K562 (cell line): ENCODE data around the gene NTSR1. TPM values are rescaled to one million over a fixed set of nuclear protein-coding genes. Genes with fewer than 3 reads are reported as not detected.

ENCODE experiments used
- ATAC-seq: fragments of 200-7000 bp; cut with Tn5 transposase; 3 replicates; pipeline ENCODE4 v1.9.1; 2020; ENCODE audit warnings: moderate library complexity
- BruUV-seq: library from RNA; stranded (reverse); fragments of 400-500 nt; replicated peaks from 2 replicates; lab custom pipeline; 2021; lab: Mats Ljungman, UMichigan
- CTCF ChIA-PET: fragments of 300-600 bp; formaldehyde crosslinking; extraction: SDS; loops from one replicate; lab custom pipeline; 2021; ENCODE audit warnings: low intra/inter-chr PET ratio; lab: Yijun Ruan, JAX
- POLR2A ChIA-PET: fragments of 300-600, 350-650 bp; sonication (Branson Sonifier 250); formaldehyde crosslinking; extraction: SDS; loops from one replicate; lab custom pipeline; 2021; ENCODE audit warnings: antibody characterized with exemption, inconsistent platforms; lab: Yijun Ruan, JAX
- DNase-seq, 4 experiments: peaks; one replicate each; pipeline versions ENCODE4 v3.0.0 to v3.0.0-alpha.2; 2011 to 2018; ENCODE audit warnings: low spot score in 3 of 4, mixed read lengths in 3 of 4; ENCODE audit errors: extremely low read depth in 1 of 4
- FAIRE-seq: peaks from 2 replicates; lab custom pipeline; 2011; peaks lifted over from hg19 to GRCh38; lab: Jason Lieb, UNC
- H2AFZ ChIP-seq: 2 replicates; pipeline ENCODE4 v1.6.0; 2011; ENCODE audit warnings: low read depth, low read length, control low read depth, inconsistent platforms
- H3K27ac ChIP-seq: fragments of 200-600 bp; 3 replicates; pipeline ENCODE4 v1.8.0; 2011; ENCODE audit warnings: low read depth, mild to moderate bottlenecking, control low read depth, inconsistent platforms, low read length, moderate library complexity, mixed read lengths; ENCODE audit errors: extremely low read depth
- H3K27me3 ChIP-seq, 2 experiments: fragments of 300-600 bp in 1 of 2; 2 replicates in 1 of 2; 3 replicates in 1 of 2; pipeline versions ENCODE4 v1.6.0 to v1.8.0; 2011; ENCODE audit warnings: inconsistent platforms in 2 of 2, low read length in 2 of 2, mild to moderate bottlenecking in 1 of 2, mixed read lengths in 1 of 2, moderate library complexity in 1 of 2; ENCODE audit not compliant: control insufficient read depth in 2 of 2, insufficient read depth in 2 of 2
- H3K36me3 ChIP-seq: fragments of 300-600 bp; 3 replicates; pipeline ENCODE4 v1.8.0; 2011; ENCODE audit warnings: mild to moderate bottlenecking, low read length, inconsistent platforms; ENCODE audit not compliant: control insufficient read depth, insufficient read depth
- H3K4me1 ChIP-seq, 2 experiments: fragments of 200-600 bp in 1 of 2; replicated peaks in 1 of 2; 2 replicates in 1 of 2; 3 replicates in 1 of 2; pipeline versions ENCODE4 v1.5.1 to v1.8.0; 2011; ENCODE audit warnings: inconsistent platforms in 2 of 2, low read length in 2 of 2, mild to moderate bottlenecking in 1 of 2, mixed read lengths in 1 of 2, moderate library complexity in 1 of 2; ENCODE audit not compliant: control insufficient read depth in 2 of 2, insufficient read depth in 2 of 2
- H3K4me2 ChIP-seq: 2 replicates; pipeline ENCODE4 v1.6.1; 2011; ENCODE audit warnings: low read length, control low read depth, inconsistent platforms, mixed read lengths; ENCODE audit not compliant: insufficient read depth
- H3K4me3 ChIP-seq: fragments of 200-600 bp; sonication (generic), shearing (Covaris generic); 2 replicates; pipeline ENCODE4 v1.5.1; 2016; ENCODE audit warnings: control low read depth, inconsistent platforms
- H3K79me2 ChIP-seq: fragments of 200-600 bp; 3 replicates; pipeline ENCODE4 v1.8.0; 2011; ENCODE audit warnings: low read length, inconsistent platforms; ENCODE audit not compliant: control insufficient read depth, insufficient read depth
- H3K9ac ChIP-seq, 2 experiments: 2 replicates each; pipeline versions ENCODE4 v1.6.0 to v1.6.1; 2011; ENCODE audit warnings: low read depth in 2 of 2, low read length in 2 of 2, control low read depth in 1 of 2, inconsistent platforms in 1 of 2, mild to moderate bottlenecking in 1 of 2, mixed read lengths in 1 of 2; ENCODE audit not compliant: insufficient read depth in 1 of 2
- H3K9me1 ChIP-seq: one replicate; pipeline ENCODE4 v1.6.0; 2011; ENCODE audit warnings: inconsistent platforms, mild to moderate bottlenecking, low read length, moderate library complexity; ENCODE audit not compliant: control insufficient read depth, insufficient read depth
- H3K9me3 ChIP-seq: replicated peaks from 2 replicates; pipeline ENCODE4 v1.5.1; 2011; ENCODE audit warnings: low read depth, low read length, inconsistent platforms; ENCODE audit not compliant: control insufficient read depth, insufficient read depth
- H4K20me1 ChIP-seq: replicated peaks from 2 replicates; pipeline ENCODE4 v1.6.1; 2011; ENCODE audit warnings: low read length, inconsistent platforms, mixed read lengths; ENCODE audit not compliant: control insufficient read depth, insufficient read depth
- CTCF ChIP-seq, 3 experiments: IDR thresholded peaks in 2 of 3; conservative IDR thresholded peaks in 1 of 3; 2 replicates each; pipeline ENCODE4 v1.5.1; 2011 to 2012; ENCODE audit warnings: low read length in 3 of 3, mild to moderate bottlenecking in 3 of 3, control low read depth in 2 of 3, improper control_type of control experiment in 1 of 3, inconsistent platforms in 1 of 3, low read depth in 1 of 3, mixed read lengths in 1 of 3, moderate library complexity in 1 of 3; ENCODE audit not compliant: insufficient read depth in 2 of 3
- JUND ChIP-seq, 2 experiments: IDR thresholded peaks; 2 replicates in 1 of 2; 3 replicates in 1 of 2; pipeline ENCODE4 v1.6.1; 2011; ENCODE audit warnings: borderline replicate concordance in 2 of 2, low read depth in 2 of 2, low read length in 2 of 2, improper control_type of control experiment in 1 of 2, missing biosample characterization in 1 of 2, missing genetic modification characterization in 1 of 2, missing genetic modification reagents in 1 of 2
- KDM1A ChIP-seq, 2 experiments: fragments of 450-650 bp; IDR thresholded peaks; 2 replicates each; pipeline ENCODE4 v1.6.1; 2016; ENCODE audit warnings: mild to moderate bottlenecking in 2 of 2
- MEIS2 ChIP-seq: fragments of 450-650 bp; IDR thresholded peaks from 2 replicates; pipeline ENCODE4 v1.6.1; 2014; ENCODE audit warnings: mild to moderate bottlenecking; ENCODE audit not compliant: partially characterized antibody
- PBX2 ChIP-seq, 2 experiments: IDR thresholded peaks in 1 of 2; conservative IDR thresholded peaks in 1 of 2; 2 replicates each; pipeline ENCODE4 v1.6.1; 2016; ENCODE audit warnings: low read depth in 2 of 2, mild to moderate bottlenecking in 1 of 2, missing compliant biosample characterization in 1 of 2, missing genetic modification characterization in 1 of 2, moderate library complexity in 1 of 2
- RCOR1 ChIP-seq, 2 experiments: IDR thresholded peaks; 2 replicates each; pipeline ENCODE4 v1.6.1; 2012; ENCODE audit warnings: low read depth in 2 of 2, low read length in 2 of 2, borderline replicate concordance in 1 of 2, improper control_type of control experiment in 1 of 2
- WGBS: fragments of 100-300 bp; shearing (Covaris generic); methylation state at CpG from one replicate; pipeline ENCODE4 v1.1.6; 2016; ENCODE audit warnings: low coverage, mixed read lengths; ENCODE audit not compliant: insufficient coverage; ENCODE audit errors: missing lambda C conversion rate; 5-methylcytosine and 5-hydroxymethylcytosine counted together
- in situ Hi-C: fragments of 300-500 bp; cut with MboI; formaldehyde crosslinking; loops from 4 replicates; pipeline ENCODE4 v1.15.0; 2018; ENCODE audit warnings: inconsistent platforms, mixed read lengths
- intact Hi-C: fragments of 100-400 bp; cut with micrococcal nuclease; formaldehyde crosslinking; loops from 2 replicates; pipeline ENCODE4 v1.14.2; 2022
- polyA plus RNA-seq, 8 experiments: library from polyadenylated mRNA; depleted of rRNA in 4 of 8; stranded (reverse) in 5 of 8; unstranded in 3 of 8; fragments of >200 nt; fragmentation: Nextera tagmentation in 2 of 8; fragmentation: Illumina TruSeq in 1 of 8; extraction: Ambion mirVana in 2 of 8; extraction: Trizol in 1 of 8; gene quantifications; 2 replicates each; pipeline versions ENCODE4 v1.2.1 to v1.2.3, GENCODE V29; 2011 to 2014; ENCODE audit warnings: inconsistent platforms in 1 of 8, missing spikeins in 1 of 8
- total RNA-seq, 7 experiments: library from RNA; depleted of rRNA in 6 of 7; stranded (reverse); fragments of >200 nt in 6 of 7; fragmentation: Illumina TruSeq in 2 of 7; extraction: Trizol in 2 of 7; gene quantifications; 2 replicates each; pipeline versions ENCODE4 v1.2.1 to v1.2.3, GENCODE V29; 2011 to 2021; ENCODE audit warnings: low replicate concordance in 1 of 7

Gene NTSR1
- total and polyA plus RNA-seq, 9 of the 15 experiments (the other 6 are each of a cell fraction or from before 2014, with no cell fraction given): 0.04 to 0.40 (median 0.13) TPM; not detected in 3

GRCh38 chr20:62702895-62703852 is 5.5 kb upstream of the NTSR1 start:
- no peak overlapping the region for H2AFZ ChIP-seq
- no peak overlapping the region for H3K4me3 ChIP-seq
- H3K36me3 ChIP-seq: no peaks in the 10 kb centered on the region
- H3K9me1 ChIP-seq: no peaks in the 10 kb centered on the region
- H4K20me1 ChIP-seq: peaks cover 11% of the 10 kb centered on the region; the same call in 1 of the 2 replicates
- intact Hi-C loops: no loop called here
- WGBS: 6% methylated on average over 22 of the region's 25 CpGs
- ATAC-seq (peak; percentile 30; the same call in 1 of the 3 replicates), DNase-seq (peak in 2 of 4 experiments; percentile 37 to 38), FAIRE-seq (peak; percentile 26)
- H3K4me2 ChIP-seq: no peak overlapping the region
- H3K4me1 ChIP-seq: peaks cover 0 to 24% of the 10 kb centered on the region in 2 experiments; a peak in 4 of 5 replicates
- no peaks in the 10 kb centered on the region for H3K9me3 ChIP-seq
- POLR2A ChIA-PET: interaction anchor here (0.5 kb wide), 1 partner anchor 125 kb away, joined by 4 read pairs; no protein-coding TSS in a partner anchor
- in situ Hi-C loops: no loop called here
- BruUV-seq: no TSS peak
- no peaks in the 10 kb centered on the region for H3K79me2 ChIP-seq
- H3K27ac ChIP-seq: no peak overlapping the region
- CTCF ChIA-PET: interaction anchor here (1.2 kb wide), 1 partner anchor 105 kb away, joined by 3 read pairs; no protein-coding TSS in a partner anchor
- peaks cover 52 to 95% of the 10 kb centered on the region in 2 experiments for H3K27me3 ChIP-seq
- H3K9ac ChIP-seq: no peak overlapping the region
- peak; percentile 49 to 67; a peak in 3 of 4 replicates for TF ChIP-seq KDM1A (IDR thresholded peaks at IDR 0.05)
- peak; percentile 65 for TF ChIP-seq MEIS2
- TF ChIP-seq JUND (IDR thresholded peaks at IDR 0.05; ENCODE audit: borderline replicate concordance, low read depth, low read length): peak; percentile 68
- no peak; the same call in 2 of the 3 replicates for TF ChIP-seq JUND (tag; IDR thresholded peaks at IDR 0.05; ENCODE audit: borderline replicate concordance, low read depth, low read length)
- TF ChIP-seq CTCF (IDR thresholded peaks at IDR 0.05 in 2 of 3, conservative IDR thresholded peaks at IDR 0.05 in 1 of 3; ENCODE audit: insufficient read depth in 2 of 3, low read depth in 1 of 3, low read length in 3 of 3): peak in 2 of 3 experiments; percentile 21 to 24; a peak in 4 of 6 replicates
- peak in 1 of 2 experiments; percentile 43; a peak in 1 of 4 replicates for TF ChIP-seq RCOR1 (IDR thresholded peaks at IDR 0.05; ENCODE audit: borderline replicate concordance in 1 of 2, low read depth in 2 of 2, low read length in 2 of 2)
- no peak for TF ChIP-seq PBX2 (CRISPR knock-in tag; IDR thresholded peaks at IDR 0.05; ENCODE audit: low read depth)
- TF ChIP-seq PBX2 (tag; conservative IDR thresholded peaks at IDR 0.05; ENCODE audit: low read depth): 0 out of 2 replicates have a peak, but pooled peaks have one; percentile 20
